PC-9 (cell line): ENCODE measurements around the gene DMTF1.

Experiments
- EZH2 ChIP-seq: fragments of 200-600 bp; sonication (generic); IDR thresholded peaks from 2 replicates; pipeline ENCODE4 v1.8.0; 2017; ENCODE audit warnings: antibody characterized with exemption, low read depth
- TF ChIP-seq, protein P1 (sequence below): fragments of 200-600 bp; sonication (generic); conservative IDR thresholded peaks from 2 replicates; pipeline ENCODE4 v1.6.1; 2017; ENCODE audit warnings: mixed run types, antibody characterized with exemption, mild to moderate bottlenecking, moderate library complexity

DNA sequence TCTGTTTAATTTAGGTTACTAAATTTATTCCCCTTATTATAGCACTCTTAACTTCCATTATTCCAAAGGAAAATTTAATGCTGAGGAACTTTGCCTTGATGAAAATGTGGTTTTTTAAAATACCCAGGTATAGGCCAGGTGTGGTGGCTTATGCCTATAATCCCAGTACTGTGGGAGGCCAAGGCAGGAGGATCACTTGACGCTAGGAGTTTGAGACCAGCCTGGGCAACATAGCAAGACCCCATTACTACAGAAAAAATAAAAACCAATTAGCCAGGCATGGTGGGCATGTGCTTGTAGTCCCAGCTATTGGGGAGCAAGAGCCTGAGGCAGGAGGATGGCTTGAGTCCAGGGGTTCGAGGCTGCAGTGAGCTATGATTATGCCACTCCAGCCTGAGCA lies 34.9 kb downstream of the DMTF1 start:
- TF ChIP-seq, protein P1, sequence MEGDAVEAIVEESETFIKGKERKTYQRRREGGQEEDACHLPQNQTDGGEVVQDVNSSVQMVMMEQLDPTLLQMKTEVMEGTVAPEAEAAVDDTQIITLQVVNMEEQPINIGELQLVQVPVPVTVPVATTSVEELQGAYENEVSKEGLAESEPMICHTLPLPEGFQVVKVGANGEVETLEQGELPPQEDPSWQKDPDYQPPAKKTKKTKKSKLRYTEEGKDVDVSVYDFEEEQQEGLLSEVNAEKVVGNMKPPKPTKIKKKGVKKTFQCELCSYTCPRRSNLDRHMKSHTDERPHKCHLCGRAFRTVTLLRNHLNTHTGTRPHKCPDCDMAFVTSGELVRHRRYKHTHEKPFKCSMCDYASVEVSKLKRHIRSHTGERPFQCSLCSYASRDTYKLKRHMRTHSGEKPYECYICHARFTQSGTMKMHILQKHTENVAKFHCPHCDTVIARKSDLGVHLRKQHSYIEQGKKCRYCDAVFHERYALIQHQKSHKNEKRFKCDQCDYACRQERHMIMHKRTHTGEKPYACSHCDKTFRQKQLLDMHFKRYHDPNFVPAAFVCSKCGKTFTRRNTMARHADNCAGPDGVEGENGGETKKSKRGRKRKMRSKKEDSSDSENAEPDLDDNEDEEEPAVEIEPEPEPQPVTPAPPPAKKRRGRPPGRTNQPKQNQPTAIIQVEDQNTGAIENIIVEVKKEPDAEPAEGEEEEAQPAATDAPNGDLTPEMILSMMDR, result no peak
- TF ChIP-seq EZH2, result no peak
